Activated CD4-positive, alpha-beta T cell treated with anti-CD3 and anti-CD28 coated beads for 4 hours (primary cell): ENCODE data around the gene CBX8.
A peak's percentile ranks its signal among the peaks of the same experiment; 100 is the strongest.

ENCODE experiments used
- DNase-seq, 2 donors: peaks; one replicate each; pipeline ENCODE4 v3.0.0-alpha.2; 2020

The CBX8 gene

GRCh38 chr17:79790805-79791734 lies 5.8 kb downstream of the CBX8 start:
- DNase-seq: no peak

DNA sequence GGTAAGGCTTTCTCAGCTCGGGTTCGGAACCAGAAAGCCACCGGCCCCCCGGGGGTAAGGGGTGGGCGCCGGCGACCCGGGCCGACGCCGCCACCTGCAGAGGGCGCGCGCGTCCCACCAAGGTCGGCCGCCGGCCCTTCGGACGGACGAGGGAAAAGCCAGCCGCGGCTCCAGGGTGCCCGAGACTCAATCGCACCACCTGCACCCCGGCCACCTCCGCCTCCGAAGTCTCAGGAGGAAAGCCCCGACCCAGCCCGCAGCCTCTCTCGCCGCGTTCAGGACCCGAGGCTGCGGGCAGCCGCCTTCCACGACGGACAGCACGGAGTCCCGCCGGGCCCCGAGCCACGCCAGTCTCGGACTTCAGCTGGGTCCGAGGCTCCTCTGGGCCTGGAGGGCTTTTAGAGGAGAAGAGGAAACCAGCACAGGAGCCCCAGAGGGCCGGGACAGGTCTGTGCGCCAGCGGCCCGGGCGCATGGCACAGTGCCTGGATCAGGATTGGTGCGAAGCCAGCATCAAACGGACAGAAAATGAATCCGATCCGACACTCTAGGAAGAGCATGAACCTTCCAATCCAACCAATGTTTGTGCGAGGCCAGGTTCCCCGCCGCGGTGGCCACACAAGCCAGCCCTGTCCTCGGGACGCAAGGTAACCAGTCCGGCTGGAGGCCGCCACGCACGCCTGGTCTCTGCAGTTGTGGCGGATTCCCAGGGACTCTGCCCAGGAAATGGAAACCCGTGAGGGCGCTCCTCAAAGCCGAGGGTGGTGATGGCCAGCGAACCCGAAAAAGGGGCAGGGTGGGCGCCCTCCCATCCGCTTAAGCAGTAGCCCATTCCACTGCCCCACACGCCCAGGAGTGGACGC lies 6.7 kb downstream of the CBX8 start:
- no peak for DNase-seq

GRCh38 chr17:79788989-79789942 lies 7.6 kb downstream of the CBX8 start:
- no peak for DNase-seq

- no peak for DNase-seq
Observed at GRCh38 chr17:79788455-79788854, 8.4 kb downstream of the CBX8 start.

DNA sequence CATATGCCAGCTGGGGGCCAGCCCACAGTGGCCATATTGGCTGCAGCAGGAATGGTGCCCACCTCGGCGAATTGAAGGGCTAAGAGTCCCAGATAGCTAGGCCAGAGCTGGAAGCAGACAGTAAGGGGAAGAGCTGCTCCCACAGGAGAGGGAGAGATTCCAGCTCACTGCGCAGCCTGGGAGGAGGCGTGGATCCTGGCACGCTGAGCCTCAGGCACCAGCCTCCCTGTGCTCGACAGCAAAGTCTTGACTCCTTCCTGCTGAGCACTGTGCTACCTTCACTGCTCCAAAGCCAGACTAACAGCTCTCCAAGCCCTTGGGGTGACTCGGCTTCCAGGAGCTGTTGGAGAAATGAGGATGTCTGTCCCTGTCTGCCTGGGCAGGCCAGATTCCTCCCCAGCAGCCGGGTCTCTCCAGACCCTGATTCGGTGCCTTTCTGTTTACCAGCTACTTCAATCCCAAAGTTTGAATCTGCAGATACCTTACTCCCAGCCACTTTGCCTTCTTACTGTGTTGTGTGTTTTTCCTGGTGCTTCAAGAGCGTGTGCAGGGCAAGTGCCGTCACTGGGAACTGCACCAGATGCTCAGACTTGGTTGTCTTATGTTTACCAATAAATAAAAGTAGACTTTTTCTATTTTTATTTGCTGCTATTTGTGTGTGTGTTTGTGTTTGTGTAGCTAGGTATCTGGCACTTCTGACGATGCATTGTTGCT lies 9.8 kb downstream of the CBX8 start:
- no peak for DNase-seq

DNA sequence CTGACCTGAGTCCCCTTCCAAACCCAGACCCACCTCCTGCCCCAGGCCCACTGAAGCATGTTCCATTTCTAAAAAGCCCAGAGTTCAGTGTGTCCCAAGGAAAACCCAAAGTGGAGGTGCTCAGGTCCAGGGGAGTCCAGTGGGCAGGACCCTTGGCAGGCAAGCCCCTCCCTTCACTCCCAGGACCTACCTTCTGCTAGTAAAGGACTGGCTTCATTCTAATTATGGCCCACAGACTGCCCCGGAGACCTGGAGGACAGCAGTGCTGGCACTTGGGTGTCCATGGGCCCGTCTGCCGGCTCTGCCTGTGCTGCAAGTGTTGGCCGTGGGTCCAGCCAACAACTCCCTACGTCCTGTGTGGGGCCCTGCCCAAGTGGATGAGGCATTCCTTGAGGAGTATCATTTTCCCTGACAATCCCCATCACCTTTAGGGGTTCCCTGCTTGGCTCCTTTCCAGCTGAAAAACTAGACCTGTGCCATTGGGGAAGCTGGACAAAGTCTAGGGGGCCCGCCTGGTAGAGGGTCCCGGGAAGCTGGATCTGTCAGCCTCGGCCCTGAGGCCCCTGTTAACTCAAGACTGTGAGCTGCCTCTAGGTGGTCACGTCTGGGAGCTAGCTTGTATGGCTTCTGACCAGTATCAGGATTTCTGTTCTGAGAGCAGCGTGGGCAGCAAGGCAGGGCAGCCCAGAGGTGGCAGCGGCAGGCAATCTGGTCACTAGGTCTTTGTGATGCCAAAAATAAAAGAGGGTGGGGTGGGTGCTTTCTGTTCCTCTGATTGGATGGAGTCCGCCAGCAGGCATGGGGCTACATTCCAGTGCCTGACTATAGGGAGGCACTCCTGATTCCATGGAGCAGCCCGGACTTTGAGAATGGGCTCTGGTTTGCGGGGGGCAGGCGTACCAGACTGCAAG lies 10.7 kb downstream of the CBX8 start:
- DNase-seq: no peak

DNA sequence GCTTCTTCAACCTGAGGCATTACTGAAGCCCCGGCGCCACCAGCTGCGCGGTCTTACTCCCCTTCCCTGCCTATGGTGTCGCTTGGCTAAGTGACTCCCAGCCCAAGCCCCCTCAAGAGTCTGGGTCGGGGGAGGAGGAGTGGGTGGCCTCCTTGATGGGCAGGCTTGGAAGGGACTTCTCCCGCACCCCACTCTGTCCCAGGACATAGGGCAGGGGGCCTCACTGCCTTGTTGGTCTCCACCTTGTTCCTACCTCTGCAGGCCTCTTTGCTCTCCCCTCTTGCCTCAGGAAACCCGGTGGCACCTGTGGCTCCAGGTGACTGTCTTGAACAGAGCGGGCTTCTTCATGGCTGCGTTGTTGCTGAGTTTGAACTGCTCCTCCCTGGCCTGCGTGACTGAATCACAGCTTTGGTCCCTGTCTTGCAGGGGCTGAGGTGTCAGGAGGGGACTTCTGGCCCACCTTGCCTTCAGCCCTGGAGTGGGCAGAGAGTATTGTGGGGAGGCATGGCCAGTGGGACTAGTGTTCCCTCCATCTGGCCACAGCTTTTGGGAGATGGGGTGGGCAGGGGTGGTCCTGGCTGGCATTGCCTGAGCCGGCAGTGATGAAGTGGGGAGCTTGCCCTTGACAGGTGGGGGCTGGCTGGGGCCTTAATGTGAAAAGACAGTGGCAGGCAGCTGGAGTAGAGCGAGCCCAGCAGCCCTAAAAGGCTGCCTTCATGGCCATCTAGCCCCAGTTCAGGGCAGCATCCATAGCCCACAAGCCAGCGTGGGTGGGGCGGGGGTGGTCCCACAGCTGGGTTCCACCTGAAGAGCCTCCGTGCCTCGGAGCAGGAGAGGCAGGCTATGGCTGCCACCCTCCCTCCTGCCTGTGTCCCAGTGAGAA lies 11.6 kb downstream of the CBX8 start:
- no peak for DNase-seq

DNA sequence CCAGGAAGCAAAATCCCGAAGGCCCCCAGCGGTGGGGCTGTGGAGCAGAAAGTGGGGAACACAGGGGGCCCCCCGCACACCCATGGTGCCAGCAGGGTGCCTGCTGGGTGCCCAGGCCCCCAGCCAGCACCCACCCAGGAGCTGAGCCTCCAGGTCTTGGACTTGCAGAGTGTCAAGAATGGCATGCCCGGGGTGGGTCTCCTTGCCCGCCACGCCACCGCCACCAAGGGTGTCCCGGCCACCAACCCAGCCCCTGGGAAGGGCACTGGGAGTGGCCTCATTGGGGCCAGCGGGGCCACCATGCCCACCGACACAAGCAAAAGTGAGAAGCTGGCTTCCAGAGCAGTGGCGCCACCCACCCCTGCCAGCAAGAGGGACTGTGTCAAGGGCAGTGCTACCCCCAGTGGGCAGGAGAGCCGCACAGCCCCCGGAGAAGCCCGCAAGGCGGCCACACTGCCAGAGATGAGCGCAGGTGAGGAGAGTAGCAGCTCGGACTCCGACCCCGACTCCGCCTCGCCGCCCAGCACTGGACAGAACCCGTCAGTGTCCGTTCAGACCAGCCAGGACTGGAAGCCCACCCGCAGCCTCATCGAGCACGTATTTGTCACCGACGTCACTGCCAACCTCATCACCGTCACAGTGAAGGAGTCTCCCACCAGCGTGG lies 12.4 kb downstream of the CBX8 start:
- no peak for DNase-seq

- DNase-seq: no peak
Observed at GRCh38 chr17:79783891-79784290, 13.0 kb downstream of the CBX8 start.

DNA sequence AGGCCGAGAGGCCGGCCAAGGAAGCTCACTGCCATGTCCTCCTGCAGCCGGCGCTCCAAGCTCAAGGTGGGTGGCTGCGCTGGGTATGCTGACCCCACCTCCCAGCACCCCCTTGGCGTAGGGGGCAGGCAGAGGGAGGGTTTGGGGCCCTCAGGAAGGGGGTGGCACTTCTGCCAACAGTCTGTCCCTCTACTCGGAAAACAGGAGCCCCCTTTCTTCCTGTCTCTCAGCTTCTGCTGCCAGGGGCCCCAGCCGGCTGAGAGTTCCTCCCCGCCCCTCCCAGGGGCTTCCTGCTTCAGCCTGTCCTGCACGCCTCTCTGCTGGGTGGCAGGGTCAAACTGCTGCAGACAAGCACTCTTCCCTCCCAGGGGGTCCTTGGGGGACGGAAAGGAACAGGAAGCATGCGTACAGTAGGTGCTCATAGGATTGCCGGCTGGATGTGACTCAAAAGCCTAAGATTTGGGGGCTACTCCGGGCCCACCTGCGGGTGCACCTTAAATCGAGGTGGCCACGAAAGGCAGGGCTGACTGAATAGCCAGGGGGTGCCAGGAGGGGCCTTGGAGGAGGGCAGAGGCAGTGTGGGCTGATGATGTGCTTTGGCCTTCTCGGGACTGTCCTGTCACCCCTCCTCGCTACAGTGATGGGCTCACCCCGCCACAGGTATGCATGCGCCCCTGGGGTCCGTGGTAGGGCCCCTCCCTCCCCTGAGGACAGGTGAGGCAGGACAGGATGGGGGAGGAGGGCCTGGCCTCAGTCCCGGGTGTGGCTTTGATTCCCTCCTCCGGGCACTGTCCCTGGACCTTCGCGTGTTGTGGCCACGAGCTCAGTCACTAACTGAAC lies 14.9 kb downstream of the CBX8 start:
- no peak for DNase-seq

DNA sequence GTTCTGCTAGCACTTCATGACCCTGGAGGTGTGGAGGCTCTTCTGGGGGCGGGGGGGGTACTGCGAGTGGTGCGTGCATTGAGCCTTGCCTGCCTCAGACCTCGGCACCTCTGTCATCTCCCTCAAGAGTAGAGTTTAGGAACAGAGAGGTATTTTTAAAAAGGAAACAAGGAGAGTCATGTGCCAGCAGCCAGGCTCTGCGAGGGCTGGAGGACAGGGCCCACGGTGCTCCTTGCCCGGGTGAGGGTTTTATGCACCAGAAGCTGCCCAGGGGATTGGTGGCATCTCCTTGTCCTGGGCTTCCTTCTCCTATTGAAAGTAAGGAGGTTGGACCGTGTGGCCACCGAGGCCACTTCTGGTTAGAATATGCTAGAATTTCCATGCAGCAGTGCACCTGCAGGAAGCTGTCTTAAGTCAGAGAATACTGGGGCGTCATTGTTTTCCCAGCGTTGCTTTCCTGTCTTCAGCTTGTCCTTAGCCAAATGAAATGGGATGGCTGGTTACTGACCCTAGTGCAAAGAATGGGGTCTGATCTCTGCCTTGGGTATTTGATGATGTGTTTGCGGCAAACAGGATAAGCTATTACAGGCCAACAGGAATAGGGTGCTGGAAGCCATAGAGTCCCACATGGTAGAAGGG lies 15.7 kb downstream of the CBX8 start:
- no peak for DNase-seq

- no peak for DNase-seq
Observed at GRCh38 chr17:79779661-79780365, 17.1 kb downstream of the CBX8 start.

GRCh38 chr17:79779084-79779529 lies 17.8 kb downstream of the CBX8 start:
- DNase-seq: no peak

- DNase-seq: no peak
Observed at GRCh38 chr17:79778504-79779083, 18.3 kb downstream of the CBX8 start.

GRCh38 chr17:79777894-79778503 lies 18.9 kb downstream of the CBX8 start, which contains the start of gene CBX2:
TSS of gene CBX2 (plus strand) at chr17:79778148. CDS start at chr17:79778236, 88 bp downstream.
- DNase-seq: peak; percentile 74 to 78
